HG02759 (cell line): ENCODE measurements around the gene AHR.

Experiments
- ATAC-seq: cut with Tn5 transposase; IDR thresholded peaks from one replicate; pipeline ENCODE4 v1.9.1; 2021; ENCODE audit warnings: mild to moderate bottlenecking, moderate library complexity; ENCODE audit not compliant: unreplicated experiment

The AHR gene

GRCh38 chr7:17298102-17298839 lies at the start of gene AHR:
Gene AHR (plus strand): TSS chr7:17298652. CDS start chr7:17299265, 613 bp downstream.
- ATAC-seq: peak; percentile 77

GRCh38 chr7:17253885-17254284 lies 44.6 kb upstream of the AHR start:
- ATAC-seq: no peak

- ATAC-seq: no peak
Measured at GRCh38 chr7:17255926-17256325, 42.5 kb upstream of the AHR start.

- ATAC-seq: no peak
Measured at GRCh38 chr7:17256375-17256774, 42.1 kb upstream of the AHR start.

GRCh38 chr7:17266565-17266964 lies 31.9 kb upstream of the AHR start:
- ATAC-seq: no peak

- no peak for ATAC-seq
Measured at GRCh38 chr7:17269341-17270221, 28.9 kb upstream of the AHR start.

- no peak for ATAC-seq
Measured at GRCh38 chr7:17274551-17275245, 23.8 kb upstream of the AHR start.

- ATAC-seq: no peak
Measured at GRCh38 chr7:17275749-17276671, 22.4 kb upstream of the AHR start.

GRCh38 chr7:17279061-17279460 lies 19.4 kb upstream of the AHR start:
- ATAC-seq: no peak

GRCh38 chr7:17289074-17289645 lies 9.3 kb upstream of the AHR start:
- ATAC-seq: no peak

- no peak for ATAC-seq
Measured at GRCh38 chr7:17292843-17293242, 5.6 kb upstream of the AHR start.

GRCh38 chr7:17293481-17293880 lies 5.0 kb upstream of the AHR start:
- no peak for ATAC-seq

GRCh38 chr7:17297243-17297642 lies 1.2 kb upstream of the AHR start:
- ATAC-seq: no peak

- peak; percentile 54 for ATAC-seq
Measured at GRCh38 chr7:17298840-17299482, 509 bp downstream of the AHR start.

GRCh38 chr7:17299483-17299991 lies 1.1 kb downstream of the AHR start:
- peak; percentile 3 for ATAC-seq

- ATAC-seq: no peak
Measured at GRCh38 chr7:17300012-17300411, 1.6 kb downstream of the AHR start.

- no peak for ATAC-seq
Measured at GRCh38 chr7:17300437-17300836, 2.0 kb downstream of the AHR start.

GRCh38 chr7:17301471-17302456 lies 3.3 kb downstream of the AHR start:
- no peak for ATAC-seq
